Hematopoietic multipotent progenitor cell treated with erythropoietin and hydrocortisone succinate and interleukin-3 and kit ligand, for 8 days (in vitro differentiated cells): Measurements from ENCODE around the gene STK32B.

Experiments
- DNase-seq: peaks from one replicate; pipeline ENCODE4 v3.0.0-alpha.2; 2015

STK32B gene

GRCh38 chr4:5458676-5459075 lies 407.4 kb downstream of the STK32B start:
- no peak for DNase-seq

- no peak for DNase-seq
Measured at GRCh38 chr4:5459236-5459635, 408.0 kb downstream of the STK32B start.

- DNase-seq = peak; percentile 28
Measured at GRCh38 chr4:5460106-5460801, 409.0 kb downstream of the STK32B start.

- DNase-seq = no peak
Measured at GRCh38 chr4:5461477-5461876, 410.2 kb downstream of the STK32B start.

GRCh38 chr4:5462254-5462835 lies 411.1 kb downstream of the STK32B start:
- DNase-seq = no peak

- DNase-seq = no peak
Measured at GRCh38 chr4:5462896-5463295, 411.6 kb downstream of the STK32B start.

GRCh38 chr4:5463361-5463760 lies 412.1 kb downstream of the STK32B start:
- no peak for DNase-seq

GRCh38 chr4:5463936-5464650 lies 412.8 kb downstream of the STK32B start:
- DNase-seq = no peak

GRCh38 chr4:5465529-5465928 lies 414.2 kb downstream of the STK32B start:
- no peak for DNase-seq

- DNase-seq = no peak
Measured at GRCh38 chr4:5465956-5466355, 414.7 kb downstream of the STK32B start.

GRCh38 chr4:5467111-5467510 lies 415.8 kb downstream of the STK32B start:
- DNase-seq = no peak

- no peak for DNase-seq
Measured at GRCh38 chr4:5469151-5469775, 418.0 kb downstream of the STK32B start.

GRCh38 chr4:5469861-5470260 lies 418.6 kb downstream of the STK32B start:
- no peak for DNase-seq

GRCh38 chr4:5470318-5471198 lies 419.3 kb downstream of the STK32B start:
- no peak for DNase-seq

GRCh38 chr4:5471206-5471605 lies 419.9 kb downstream of the STK32B start:
- no peak for DNase-seq

GRCh38 chr4:5471691-5472090 lies 420.4 kb downstream of the STK32B start:
- DNase-seq = no peak

- no peak for DNase-seq
Measured at GRCh38 chr4:5472160-5472591, 420.9 kb downstream of the STK32B start.

GRCh38 chr4:5473125-5473524 lies 421.8 kb downstream of the STK32B start:
- no peak for DNase-seq

- no peak for DNase-seq
Measured at GRCh38 chr4:5474756-5475155, 423.5 kb downstream of the STK32B start.

- DNase-seq = no peak
Measured at GRCh38 chr4:5477613-5478012, 426.3 kb downstream of the STK32B start.

GRCh38 chr4:5478169-5478568 lies 426.9 kb downstream of the STK32B start:
- DNase-seq = no peak

- no peak for DNase-seq
Measured at GRCh38 chr4:5478697-5479096, 427.4 kb downstream of the STK32B start.
